Sigmoid colon (tissue), 4 donors: ENCODE results near the gene KCNH3.

ENCODE experiments used
- EP300 ChIP-seq, 4 donors: sonication (generic); formaldehyde crosslinking; IDR thresholded peaks; one replicate each; pipeline ENCODE4 v1.6.1; 2017; ENCODE audit warnings: antibody characterized with exemption in 4 of 4
- POLR2A ChIP-seq, 2 donors: fragments of 450-650 bp; IDR thresholded peaks; one replicate each; pipeline ENCODE4 v1.6.1; 2016; ENCODE audit warnings: antibody characterized with exemption in 2 of 2, mild to moderate bottlenecking in 2 of 2, moderate library complexity in 2 of 2
- POLR2AphosphoS5 ChIP-seq, 4 donors: sonication (generic); formaldehyde crosslinking; IDR thresholded peaks; one replicate each; pipeline ENCODE4 v1.6.1; 2017; ENCODE audit warnings: antibody characterized with exemption in 4 of 4
- TF ChIP-seq, protein P1 (sequence below), 4 experiments: fragments of 450-650 bp in 3 of 4; fragments of 200-600 bp in 1 of 4; IDR thresholded peaks; one replicate each; pipeline ENCODE4 v1.5.1; 2016 to 2019; ENCODE audit warnings: antibody characterized with exemption in 4 of 4, mild to moderate bottlenecking in 3 of 4, moderate library complexity in 2 of 4

- TF ChIP-seq, protein P1, sequence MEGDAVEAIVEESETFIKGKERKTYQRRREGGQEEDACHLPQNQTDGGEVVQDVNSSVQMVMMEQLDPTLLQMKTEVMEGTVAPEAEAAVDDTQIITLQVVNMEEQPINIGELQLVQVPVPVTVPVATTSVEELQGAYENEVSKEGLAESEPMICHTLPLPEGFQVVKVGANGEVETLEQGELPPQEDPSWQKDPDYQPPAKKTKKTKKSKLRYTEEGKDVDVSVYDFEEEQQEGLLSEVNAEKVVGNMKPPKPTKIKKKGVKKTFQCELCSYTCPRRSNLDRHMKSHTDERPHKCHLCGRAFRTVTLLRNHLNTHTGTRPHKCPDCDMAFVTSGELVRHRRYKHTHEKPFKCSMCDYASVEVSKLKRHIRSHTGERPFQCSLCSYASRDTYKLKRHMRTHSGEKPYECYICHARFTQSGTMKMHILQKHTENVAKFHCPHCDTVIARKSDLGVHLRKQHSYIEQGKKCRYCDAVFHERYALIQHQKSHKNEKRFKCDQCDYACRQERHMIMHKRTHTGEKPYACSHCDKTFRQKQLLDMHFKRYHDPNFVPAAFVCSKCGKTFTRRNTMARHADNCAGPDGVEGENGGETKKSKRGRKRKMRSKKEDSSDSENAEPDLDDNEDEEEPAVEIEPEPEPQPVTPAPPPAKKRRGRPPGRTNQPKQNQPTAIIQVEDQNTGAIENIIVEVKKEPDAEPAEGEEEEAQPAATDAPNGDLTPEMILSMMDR (IDR thresholded peaks at IDR 0.05) = no peak
- TF ChIP-seq EP300 (IDR thresholded peaks at IDR 0.05) = no peak
- no peak for TF ChIP-seq POLR2A (IDR thresholded peaks at IDR 0.05)
- no peak for TF ChIP-seq POLR2AphosphoS5 (IDR thresholded peaks at IDR 0.05)
These were observed 23.4 kb downstream of the KCNH3 start for GRCh38 chr12:49562233-49562632.
